ENCODE results near the gene APLF. TPM values are rescaled to one million over a fixed set of nuclear protein-coding genes. Genes with fewer than 3 reads are reported as not detected.

The APLF gene
- total and polyA plus RNA-seq, 2 of the 8 experiments (the other 6 are each of a cell fraction or from before 2014, with no cell fraction given) = 4.4 to 7.3 TPM

- Histone ChIP-seq H4K20me1 (replicated peaks in 1 of 2; ENCODE audit: control insufficient read depth in 1 of 2, insufficient read depth in 2 of 2, low read length in 2 of 2) (no peaks in the 10 kb centered on the region), H2BK20ac (ENCODE audit: low read length) (no peak overlapping the region), H3K23me2 (ENCODE audit: low read depth, low read length) (no peaks in the 10 kb centered on the region), H3K36me3 (ENCODE audit: control insufficient read depth in 2 of 4, insufficient read depth in 4 of 4, low read length in 3 of 4) (no peaks in the 10 kb centered on the region), H3K79me2 (ENCODE audit: control insufficient read depth in 1 of 2, insufficient read depth in 2 of 2, low read length in 2 of 2) (no peaks in the 10 kb centered on the region), H3K4me3 (ENCODE audit: extremely low read depth in 1 of 4, insufficient read depth in 2 of 4, low read depth in 3 of 4, low read length in 4 of 4) (no peak overlapping the region), H3K23ac (ENCODE audit: insufficient read length) (no peak overlapping the region), H3K14ac (ENCODE audit: insufficient read length) (no peak overlapping the region), H4K8ac (ENCODE audit: extremely low read depth, insufficient read depth, low read length) (no peak overlapping the region), H2BK5ac (ENCODE audit: low read depth, low read length) (no peak overlapping the region), H2BK12ac (ENCODE audit: low read depth, low read length) (0 out of 2 replicates have a peak overlapping the region, but pooled peaks have one; percentile 32), H3K27me3 (replicated peaks in 1 of 4; ENCODE audit: control insufficient read depth in 3 of 4, extremely low read depth in 1 of 4, insufficient read depth in 3 of 4, low read length in 3 of 4) (no peaks in the 10 kb centered on the region; a peak in 1 of 7 replicates), H3K4me1 (replicated peaks in 1 of 4; ENCODE audit: control insufficient read depth in 3 of 4, insufficient read depth in 4 of 4, low read length in 3 of 4) (peaks cover 6 to 12% (median 8%) of the 10 kb centered on the region in 4 experiments; a peak in 5 of 7 replicates), H4K5ac (ENCODE audit: insufficient read length, low read depth, low read length) (no peak overlapping the region), H3K79me1 (ENCODE audit: low read depth, low read length) (no peaks in the 10 kb centered on the region), H3K27ac (ENCODE audit: low read depth, low read length) (no peak overlapping the region), H2AK5ac (ENCODE audit: low read depth, low read length) (no peak overlapping the region), H3K9ac (replicated peaks in 1 of 4; ENCODE audit: extremely low read depth in 1 of 4, low read depth in 3 of 4, low read length in 3 of 4) (no peak overlapping the region), H4K91ac (replicated peaks; ENCODE audit: insufficient read length, low read length) (no peak overlapping the region), H2AFZ (ENCODE audit: low read length) (no peak overlapping the region), H3K18ac (ENCODE audit: extremely low read depth, low read length) (no peak overlapping the region), H3K56ac (replicated peaks; ENCODE audit: insufficient read length, low read depth, low read length) (no peak overlapping the region), H2BK15ac (ENCODE audit: low read length) (no peak overlapping the region), H3K4ac (replicated peaks; ENCODE audit: insufficient read length, low read depth, low read length) (no peak overlapping the region), H3K9me3 (ENCODE audit: insufficient read depth in 2 of 2, low read depth in 1 of 2, low read length in 1 of 2) (no peaks in the 10 kb centered on the region), H3K4me2 (ENCODE audit: insufficient read depth in 1 of 2, low read depth in 2 of 2, low read length in 2 of 2) (no peak overlapping the region), H2BK120ac (replicated peaks; ENCODE audit: low read depth, low read length) (no peak overlapping the region)
- 89% methylated on average over 1 of the region's 1 CpG; no CpG with 5 or more reads in 1 of the 2 experiments for whole genome bisulfite sequencing, 2 experiments (ENCODE audit: extremely low coverage in 1 of 2, insufficient coverage in 1 of 2, insufficient read length in 1 of 2, insufficient replicate concordance in 2 of 2, low coverage in 1 of 2, low lambda C conversion rate in 2 of 2, missing lambda C conversion rate in 1 of 2)
- POLR2A ChIA-PET (ENCODE audit: partially characterized antibody) = no interaction called here
- no peak for FAIRE-seq
- DNase-seq (ENCODE audit: low read depth in 1 of 2, low spot score in 2 of 2) = no peak
- CTCF ChIA-PET (ENCODE audit: partially characterized antibody) = interaction anchor here (0.7 to 7.7 kb wide), 4 partner anchors 23 to 60 kb away, joined by 3 to 51 read pairs (median 3); no protein-coding TSS in a partner anchor
- no peak for TF ChIP-seq RBBP5 (IDR thresholded peaks at IDR 0.05; ENCODE audit: borderline replicate concordance, low read depth, low read length)
Observed at GRCh38 chr2:68417926-68418325, 49.5 kb upstream of the APLF start.
